Putamen (tissue), 1 donor: ENCODE measurements around the gene PPP2R2C.

Experiments used
- DNase-seq: peaks from one replicate; pipeline ENCODE4 v3.0.0-alpha.2; 2016; ENCODE audit warnings: low spot score

PPP2R2C gene

DNA sequence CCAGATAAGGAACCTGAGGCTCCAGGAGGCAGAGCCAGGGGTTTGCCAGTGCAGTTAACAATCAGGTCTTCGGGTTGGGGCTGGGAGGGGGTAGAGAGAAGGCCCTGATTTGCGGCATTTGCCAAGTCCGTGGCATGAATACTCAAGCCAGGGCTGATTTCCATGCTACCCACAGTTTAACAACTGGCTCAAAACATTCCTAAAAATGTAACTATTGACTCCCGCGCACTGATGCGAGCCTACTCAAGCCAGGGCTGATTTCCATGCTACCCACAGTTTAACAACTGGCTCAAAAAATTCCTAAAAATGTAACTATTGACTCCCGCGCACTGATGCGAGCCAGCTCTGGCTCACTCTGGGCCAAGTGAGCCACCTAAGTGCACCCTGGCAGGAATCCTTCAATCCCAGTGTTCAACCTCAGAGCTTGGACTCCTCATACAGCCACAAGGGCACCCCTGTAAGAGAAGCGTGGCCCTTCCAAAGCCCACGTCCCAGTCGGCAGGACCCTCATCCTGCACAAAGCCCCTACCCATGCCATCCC, 75.6 kb downstream of the PPP2R2C start:
- DNase-seq, result no peak

DNA sequence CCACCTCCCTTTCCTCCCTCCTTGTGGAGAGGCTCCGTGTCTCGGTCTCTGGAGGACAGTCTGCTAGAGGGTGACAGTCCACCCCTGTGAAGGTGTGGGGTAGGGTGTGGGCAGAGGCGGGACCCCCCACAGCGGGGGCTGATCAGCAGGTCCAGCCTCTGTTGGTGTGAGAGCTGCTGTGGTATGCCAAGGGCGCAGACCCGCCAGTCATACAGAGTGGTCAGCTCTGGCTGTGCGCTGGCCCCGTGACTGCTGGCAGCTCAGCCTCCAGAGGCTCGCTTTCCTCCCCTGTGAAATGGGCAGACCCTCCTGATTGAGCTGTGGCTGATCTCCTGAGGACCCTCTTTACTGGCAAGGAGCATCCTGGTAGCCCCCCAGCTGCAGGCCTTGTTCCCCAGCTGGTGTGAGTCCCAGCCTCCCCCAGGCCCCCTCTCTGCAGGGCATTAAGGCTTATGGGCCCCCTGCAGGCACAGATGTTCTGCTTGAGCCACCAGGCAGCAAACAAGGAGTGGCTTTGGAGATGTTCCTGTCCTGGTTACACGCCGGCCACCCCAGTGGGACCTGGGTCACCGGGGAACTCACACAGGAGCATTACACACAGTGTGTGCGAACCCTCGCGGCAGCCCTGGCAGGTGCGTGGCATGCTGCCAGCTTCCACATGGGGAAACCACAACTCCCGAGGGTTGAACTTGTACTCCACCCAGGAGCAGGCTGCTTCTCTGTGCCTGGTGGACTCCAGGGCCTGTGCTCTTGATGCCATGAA, 76.8 kb downstream of the PPP2R2C start:
- DNase-seq, result no peak

DNA sequence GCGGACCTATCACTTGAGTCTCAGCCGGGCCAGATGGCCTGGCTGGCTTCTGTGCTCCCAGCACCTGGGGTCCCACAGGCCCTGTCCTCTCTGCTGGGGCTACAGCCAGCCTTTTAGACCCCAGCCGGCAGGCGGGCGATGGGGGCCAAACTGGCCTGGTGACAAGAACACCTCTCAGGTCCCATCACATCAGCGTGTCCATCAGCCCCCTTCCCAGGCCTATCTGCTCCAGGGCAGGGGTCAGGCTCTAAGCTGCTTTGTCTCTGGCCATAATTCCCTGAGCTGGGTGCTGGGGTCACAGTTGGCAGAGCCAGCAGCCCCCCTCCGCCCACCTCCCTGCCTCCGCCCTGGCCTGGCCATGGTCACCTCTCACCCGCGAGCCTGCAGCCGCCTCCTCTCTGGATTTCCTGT, 77.7 kb downstream of the PPP2R2C start:
- DNase-seq, result no peak

DNA sequence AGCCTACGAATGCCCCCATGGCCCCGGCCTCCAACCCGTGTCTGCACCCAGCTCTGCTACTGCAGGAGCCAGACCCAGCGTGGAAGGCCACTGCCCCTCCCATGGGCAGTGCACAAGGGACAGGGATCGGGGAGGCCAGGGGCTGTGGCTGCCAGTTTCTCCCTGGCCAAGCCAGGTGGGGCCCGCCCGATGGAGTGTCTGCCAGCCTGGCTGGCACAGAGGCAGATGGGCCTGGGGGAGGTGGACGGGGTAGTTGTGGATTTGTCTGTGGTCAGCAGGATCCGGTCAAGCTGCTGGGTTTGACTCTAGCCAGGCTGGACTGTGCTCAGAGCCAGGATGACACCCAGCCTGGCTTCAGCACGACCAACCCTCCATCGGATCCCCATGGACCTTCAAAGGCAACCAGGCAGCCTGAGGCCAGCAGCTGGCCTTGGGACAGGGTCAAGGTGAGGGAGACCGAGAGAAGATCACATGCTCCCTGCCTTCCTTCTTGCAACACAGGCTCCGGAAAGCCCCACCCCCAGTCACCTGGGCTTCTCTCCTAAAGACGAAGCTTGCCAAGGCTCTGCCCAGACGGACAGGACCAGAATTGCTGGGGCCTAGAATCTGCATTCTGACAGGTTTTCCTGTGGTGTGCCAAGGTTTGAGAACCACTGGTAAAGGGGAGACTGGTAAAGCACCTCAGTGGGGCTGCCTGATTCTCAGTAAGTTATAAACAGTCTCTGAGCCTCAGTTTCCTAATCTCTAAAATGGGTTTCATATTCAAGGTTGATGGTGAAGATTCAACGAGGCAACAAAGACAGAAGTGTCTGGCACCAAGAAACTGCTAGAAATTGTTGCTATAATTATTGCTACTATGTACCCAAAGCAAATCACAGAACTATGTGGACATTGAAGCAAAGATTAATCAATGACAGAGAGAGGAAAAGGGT, 78.6 kb downstream of the PPP2R2C start:
- no peak for DNase-seq

DNA sequence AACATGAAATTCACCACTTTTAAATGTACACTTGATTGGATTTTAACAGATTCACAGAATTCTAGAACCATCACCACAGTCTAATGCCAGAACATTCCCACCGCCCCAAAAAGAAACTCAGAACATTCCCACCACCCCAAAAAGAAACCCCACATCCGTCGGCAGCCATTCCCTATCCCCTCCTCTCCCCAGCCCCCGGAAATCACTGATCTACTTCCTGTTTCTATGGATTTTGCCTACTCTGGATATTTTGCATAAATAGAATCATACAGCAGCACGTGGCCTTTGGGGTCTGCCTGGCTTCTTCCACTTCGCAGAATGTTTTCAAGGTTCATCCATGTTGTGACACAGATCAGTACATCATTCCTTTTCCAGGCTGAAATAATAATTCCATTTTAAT, 79.3 kb downstream of the PPP2R2C start:
- DNase-seq, result no peak

DNA sequence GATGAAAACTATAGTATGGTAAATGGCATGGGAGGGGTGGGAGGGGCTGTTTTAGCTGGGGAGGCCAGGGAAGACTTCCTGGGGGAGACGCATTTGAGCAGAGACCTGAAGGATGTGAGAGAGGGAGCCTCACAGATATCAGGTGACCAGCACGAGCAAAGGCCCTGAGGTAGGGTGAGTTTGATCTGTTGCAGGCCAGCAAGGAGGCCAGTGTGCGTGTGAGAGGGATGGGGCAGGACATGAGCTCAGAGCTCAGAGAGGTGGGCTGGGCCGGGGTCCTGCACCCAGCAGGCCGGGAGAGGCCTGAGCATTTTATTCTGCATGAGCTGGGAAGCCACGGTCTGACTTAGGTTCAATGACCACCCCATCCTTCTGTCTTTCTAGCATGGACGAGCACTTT, 80.0 kb downstream of the PPP2R2C start:
- no peak for DNase-seq

DNA sequence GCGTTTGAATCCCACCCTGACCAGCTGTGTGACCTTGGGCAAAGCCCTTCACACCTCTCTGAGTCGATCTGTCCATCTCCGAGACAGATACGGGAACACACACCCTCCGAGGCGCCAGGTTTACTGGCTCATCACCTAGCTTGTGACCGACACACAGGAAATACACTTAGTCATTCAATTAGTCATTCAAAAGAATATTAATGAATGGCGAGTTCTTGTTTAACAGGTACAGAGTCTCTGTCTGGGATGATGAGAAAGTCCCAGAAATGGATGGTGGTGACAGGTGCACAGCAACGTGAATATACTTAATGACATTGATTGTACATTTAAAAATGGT, 80.6 kb downstream of the PPP2R2C start:
- no peak for DNase-seq

DNA sequence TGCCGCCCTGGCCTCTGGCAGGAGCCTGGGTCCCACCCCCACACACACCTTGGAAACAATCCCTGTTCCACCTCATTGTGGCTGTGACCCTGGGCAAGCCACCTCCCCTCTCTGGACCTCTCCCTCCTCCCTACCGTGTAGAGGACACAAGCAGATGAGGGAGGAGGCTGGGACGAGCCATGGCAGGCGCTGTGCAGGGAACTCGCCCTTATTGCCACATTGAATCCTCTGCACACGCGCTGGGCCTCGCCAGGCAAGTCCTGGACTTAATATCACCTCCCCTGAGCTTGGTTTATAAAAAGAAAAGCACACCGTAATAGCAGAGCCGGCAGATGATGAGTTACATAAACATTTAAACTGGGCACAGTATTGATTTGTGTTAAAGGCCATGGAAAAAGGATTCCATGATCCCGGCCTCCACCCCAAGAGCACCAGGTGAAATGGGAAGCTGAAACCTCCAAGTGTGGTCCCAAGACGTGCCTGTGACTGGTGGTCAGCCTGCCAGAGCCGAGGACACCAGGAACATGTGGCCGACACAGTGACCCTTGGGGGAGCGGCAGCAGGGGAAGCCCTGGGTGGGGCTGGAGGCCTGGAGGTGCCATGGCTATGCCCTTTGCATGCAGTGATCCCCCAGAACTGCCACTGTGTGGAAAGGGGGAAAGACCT, 81.1 kb downstream of the PPP2R2C start:
- DNase-seq, result no peak

DNA sequence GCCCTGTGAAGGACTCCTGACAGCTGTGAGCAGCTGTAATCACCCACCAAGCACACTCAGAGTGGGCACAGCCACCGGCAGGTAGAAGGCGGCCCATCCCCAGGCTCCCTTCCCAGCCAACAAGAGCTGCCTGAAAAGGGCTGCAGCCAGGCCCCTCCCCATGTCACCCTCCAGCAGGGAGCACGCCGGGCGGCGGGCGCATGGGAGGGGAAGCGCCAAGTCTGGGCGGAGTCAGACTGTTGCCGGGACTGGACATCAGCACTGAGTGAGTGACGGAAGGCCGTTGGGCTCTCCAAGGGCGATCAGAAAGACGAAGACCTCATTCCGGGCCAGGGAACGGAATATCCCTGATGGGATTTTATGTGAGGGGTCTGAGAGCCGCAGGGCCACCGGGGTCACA, 82.1 kb downstream of the PPP2R2C start:
- DNase-seq, result no peak

DNA sequence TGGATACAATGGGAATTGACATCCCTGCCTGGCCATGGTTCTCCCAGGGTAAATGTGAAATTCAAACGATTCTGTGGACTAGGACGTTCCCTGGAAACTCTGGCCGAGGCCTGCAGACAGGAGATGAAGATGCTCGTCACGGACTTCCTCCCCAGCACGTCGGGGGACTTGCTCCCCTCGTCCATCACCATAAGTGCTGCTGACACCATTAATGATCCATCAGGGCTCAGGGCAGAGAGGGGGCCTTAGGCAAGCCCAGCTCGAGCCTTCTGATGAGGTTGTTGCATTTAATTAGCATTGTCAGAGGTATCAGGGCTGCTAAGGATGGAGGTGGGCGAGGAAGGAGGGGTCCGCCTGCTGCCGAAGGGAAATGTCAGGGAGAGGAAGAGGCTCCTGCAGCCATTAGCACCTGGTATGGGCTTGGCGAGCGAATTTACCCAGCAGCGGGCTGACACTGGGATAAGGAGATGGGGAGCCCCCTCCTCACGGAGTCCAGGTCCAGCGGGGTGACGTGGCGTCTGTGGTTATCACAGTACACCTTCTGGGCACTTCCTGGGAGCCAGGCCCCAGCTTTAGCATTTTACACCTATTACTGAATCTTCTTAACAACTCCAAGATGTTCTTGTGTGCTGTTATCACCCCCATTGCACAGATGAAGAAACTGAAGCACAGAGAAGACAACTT, 83.1 kb downstream of the PPP2R2C start:
- DNase-seq, result no peak

DNA sequence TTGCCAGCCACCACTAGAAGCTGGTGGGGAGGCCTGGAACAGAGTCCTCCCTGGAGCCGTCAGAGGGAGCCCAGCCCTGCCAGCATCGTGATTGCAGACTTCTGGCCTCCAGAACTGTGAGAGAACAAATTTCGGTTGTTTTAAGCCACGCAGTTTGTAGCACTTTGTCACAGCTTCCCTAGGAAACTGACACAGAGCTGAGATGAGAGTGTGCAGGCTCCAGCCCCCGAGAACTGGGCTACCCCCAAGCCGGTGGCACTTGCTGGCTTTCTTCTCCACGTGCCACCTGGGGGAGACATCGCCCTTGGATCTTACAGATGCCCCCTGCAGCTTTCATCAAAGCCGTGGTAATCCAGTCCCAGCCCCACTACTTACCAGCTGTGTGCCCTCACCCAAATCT, 83.7 kb downstream of the PPP2R2C start:
- no peak for DNase-seq

DNA sequence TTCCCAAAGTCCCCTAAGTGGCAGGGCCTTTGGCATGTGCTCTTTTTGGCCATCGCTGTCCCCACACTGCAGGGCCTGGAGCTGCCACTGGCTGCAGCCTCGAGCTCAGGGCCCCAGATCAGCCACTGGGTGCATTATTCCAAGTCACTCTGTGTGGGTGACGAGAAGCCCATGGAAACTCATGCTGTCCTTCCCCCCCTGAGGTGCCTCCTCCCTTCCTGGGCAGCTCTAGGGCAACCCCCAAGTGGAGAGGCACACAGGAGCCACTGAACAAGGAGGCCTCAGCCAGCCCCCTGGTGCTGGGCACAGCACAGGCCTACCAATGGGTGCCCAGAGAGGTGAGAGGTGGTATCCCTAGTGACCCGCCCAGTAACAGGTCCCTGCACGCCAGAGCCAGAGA, 84.5 kb downstream of the PPP2R2C start:
- no peak for DNase-seq

DNA sequence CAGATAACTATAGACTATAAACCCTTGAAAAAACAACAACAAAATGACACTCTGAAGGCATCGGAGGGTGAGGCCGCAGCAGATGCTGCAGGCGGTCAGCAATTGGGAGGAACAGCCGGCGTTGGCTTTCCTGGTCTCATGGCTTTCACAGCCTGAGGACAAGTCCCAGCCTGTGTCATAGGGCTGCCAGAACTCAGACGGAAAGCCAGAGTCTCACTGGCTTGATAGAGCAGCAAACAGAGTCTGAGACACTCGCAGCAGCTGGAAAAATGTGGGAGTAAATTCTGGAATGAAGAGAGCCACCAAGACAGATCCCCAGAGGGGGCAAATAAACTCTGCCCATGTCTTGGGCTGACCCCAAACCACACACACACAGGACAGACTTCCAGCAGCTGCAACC, 86.3 kb downstream of the PPP2R2C start:
- no peak for DNase-seq

DNA sequence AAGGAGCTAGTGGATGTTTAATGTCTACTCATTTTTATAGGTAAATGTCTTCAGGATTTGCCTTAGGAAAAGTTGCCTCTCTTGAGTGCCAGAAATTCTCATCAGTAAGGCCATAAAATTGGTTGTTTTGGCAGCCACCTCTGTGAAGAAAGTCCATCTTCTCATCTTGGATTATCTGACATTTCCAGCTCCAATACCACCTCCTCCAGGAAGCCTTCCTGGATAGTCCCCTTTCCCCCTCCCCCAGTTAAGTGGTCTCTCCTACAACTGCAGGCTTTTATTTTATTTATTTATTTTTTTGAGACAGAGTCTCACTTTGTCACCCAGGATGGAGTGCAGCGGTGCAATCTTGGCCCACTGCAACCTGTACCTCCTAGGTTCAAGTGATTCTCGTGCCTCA, 87.1 kb downstream of the PPP2R2C start:
- no peak for DNase-seq

DNA sequence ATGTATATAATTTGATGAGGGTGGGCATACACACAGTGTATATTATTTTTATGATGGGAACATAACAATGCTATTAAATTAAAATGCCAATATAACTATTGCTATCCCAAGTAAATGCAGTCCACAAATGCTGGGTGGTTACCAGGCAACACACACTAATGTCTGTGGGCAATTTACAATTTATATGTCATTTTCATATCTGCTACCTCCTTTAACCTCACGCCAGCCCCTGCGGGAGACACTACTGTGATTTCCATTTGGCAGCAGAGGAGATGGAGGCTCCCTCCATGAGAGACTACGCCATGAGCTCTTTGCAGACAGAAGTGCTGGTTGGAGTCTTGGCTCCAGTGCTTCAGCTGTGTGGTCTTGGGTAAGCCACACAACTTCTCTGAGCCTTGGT, 87.9 kb downstream of the PPP2R2C start:
- no peak for DNase-seq

DNA sequence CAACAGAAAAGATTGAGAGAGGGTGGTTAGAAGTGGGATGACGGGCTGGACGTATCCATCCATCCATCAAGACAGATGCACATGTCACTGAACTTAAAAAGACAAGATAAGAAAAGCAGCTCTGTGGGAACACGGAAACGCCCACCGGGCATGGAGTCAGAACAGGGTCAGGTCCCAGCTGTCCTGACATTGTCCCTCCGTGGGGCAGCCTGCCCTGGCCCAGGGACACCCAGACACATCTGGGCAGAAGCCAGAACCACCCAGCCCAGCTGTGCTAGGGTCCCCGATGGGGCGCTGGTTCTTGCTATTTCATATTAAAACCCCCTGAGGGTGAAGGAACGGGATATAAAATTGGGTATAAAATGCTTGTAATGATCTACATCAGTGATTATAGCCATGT, 88.5 kb downstream of the PPP2R2C start:
- no peak for DNase-seq

DNA sequence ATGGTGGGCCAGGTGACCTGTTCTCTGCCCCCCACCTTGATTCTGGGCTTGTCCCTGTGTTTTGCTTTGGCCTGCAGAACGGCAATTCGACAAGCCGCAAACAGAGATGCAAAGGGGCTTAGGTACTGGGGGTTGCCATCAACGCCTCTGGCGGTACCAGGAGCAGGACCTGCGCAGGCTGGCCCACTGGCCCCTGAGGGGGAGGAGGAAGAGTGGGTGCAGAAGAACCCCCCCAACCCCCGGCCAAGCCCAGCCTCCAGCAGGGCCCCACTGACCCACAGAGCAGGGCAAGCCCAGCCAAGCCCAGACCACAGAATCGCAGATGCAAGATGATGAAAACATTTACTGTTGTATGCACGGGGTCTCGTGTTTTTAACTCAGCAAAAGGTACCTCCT, 89.4 kb downstream of the PPP2R2C start:
- DNase-seq, result no peak

DNA sequence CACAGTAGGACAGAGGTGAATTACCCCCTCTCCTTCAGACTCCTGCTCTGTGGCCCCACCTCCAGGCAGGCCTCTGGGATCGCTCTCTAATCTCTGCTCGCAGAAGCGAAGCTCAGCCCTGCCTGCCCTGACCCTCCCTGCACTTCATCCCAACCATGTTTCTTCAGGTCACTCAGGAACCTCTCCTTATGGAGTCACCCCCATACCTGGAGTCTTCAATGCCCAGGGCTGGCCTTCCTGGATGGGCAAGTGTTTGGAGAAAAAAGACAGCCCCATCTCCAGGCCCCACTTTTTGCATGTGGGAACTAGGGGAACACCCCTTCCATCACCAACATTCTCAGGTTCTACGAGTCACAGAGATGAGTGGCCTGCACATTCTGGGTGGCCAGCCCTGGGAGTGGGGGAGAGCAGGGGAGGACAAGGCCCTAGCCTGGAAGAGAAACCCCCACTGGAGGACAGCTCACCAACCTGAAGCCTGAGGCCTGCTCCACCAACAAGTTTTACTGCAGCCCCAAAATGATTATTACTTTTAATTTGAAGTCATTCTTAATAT, 90.8 kb downstream of the PPP2R2C start:
- no peak for DNase-seq

DNA sequence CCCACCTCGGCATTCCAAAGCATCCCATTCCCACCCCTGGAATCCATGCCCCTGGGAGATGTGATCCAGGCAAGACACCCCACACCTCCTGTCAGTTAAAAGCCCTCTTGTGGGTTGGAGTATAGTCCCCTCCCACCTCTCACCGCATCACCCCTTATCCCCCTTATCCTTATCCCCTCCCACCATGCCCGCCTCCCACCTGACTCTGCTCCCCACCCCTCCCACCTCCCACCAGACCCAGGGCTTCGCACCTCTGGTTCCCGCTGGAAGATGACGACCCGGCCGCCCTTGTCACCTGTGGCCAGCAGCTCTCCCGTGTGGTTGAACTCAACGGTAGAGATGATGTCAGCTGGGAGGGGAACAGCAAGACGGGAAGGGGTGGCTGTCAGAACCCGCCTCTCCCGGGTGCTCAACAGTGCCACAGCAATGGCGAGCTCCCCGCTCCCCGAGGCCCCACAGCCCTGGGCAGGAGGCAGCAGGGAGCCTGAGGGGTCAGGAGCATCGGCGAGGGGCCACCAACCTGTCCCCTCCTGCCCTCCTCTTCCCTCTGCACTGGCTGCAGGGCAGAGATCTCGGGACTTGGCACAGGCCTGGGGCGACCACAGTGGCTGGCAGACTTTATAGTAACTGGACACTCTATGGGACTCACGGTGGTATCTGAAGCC, 91.5 kb downstream of the PPP2R2C start:
- DNase-seq, result no peak

DNA sequence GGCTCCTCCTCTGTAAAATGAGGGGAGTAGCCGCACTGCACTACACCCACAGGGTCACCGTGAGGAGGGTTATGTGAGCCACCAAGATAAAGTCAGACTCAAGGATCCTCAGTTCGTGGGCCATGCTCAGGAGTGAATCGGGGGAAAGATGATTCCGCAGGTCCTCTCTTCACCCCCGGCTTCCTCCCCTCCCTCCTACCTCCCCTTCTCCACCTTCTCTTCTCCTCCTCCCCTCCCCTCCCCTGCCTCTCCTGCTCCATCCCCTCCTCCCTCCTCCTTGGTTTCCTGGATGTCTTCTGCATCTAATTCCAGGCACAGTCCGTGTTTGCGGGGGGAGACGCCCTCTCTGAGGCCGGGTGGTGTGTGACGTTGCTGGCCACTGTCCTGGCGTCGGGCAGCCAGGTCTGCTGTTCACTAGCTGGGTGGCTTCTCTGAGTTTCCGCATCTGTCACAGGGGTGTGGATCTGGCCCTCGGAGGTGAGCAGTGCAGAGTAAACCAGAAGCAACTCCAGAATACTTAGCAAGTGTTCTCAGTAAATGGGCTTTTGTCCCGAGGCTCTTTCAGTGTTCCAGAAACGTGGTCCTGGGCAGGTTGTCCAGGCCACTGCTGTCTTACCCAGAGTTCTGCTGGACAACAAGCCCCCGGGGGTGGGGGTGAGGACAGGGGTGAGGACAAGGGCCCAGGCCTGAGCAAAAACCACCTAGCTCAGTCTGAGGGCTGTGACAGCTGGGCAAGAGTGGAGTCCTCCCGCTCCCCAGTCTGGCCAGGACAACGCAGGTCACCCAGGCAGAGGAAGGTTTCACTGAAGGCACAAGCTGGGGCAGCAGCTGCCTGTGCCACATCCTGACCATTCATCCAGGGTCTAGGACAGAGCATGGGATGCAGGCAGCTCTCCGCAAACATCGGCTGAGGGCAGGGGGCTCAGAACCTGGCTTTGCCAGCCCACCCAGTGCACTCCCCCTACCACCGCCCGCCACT, 92.4 kb downstream of the PPP2R2C start:
- no peak for DNase-seq
